CD14-positive monocyte (primary cell): ENCODE measurements around the gene MANF. TPM values are rescaled to one million over a fixed set of nuclear protein-coding genes. Genes with fewer than 3 reads are reported as not detected.

Source experiments
- DNase-seq, 3 donors: peaks; one replicate each; pipeline ENCODE4 v3.0.0-alpha.2; 2011 to 2022
- H2AFZ ChIP-seq: 2 replicates; pipeline ENCODE4 v1.6.0; 2012; ENCODE audit warnings: mild to moderate bottlenecking, low read depth, low read length, inconsistent platforms; ENCODE audit not compliant: insufficient read depth, poor library complexity, severe bottlenecking
- H3K27ac ChIP-seq, 2 donors: 1 replicate in 1 of 2; 2 replicates in 1 of 2; pipeline ENCODE4 v1.5.1; 2012 to 2013; ENCODE audit warnings: low read length in 2 of 2, control low read depth in 1 of 2, inconsistent platforms in 1 of 2, low read depth in 1 of 2, mild to moderate bottlenecking in 1 of 2
- H3K27me3 ChIP-seq, 2 donors: one replicate each; pipeline versions ENCODE4 v1.6.0 to v1.6.1; 2011 to 2013; ENCODE audit warnings: low read length in 2 of 2; ENCODE audit not compliant: control insufficient read depth in 2 of 2, insufficient read depth in 2 of 2
- H3K36me3 ChIP-seq, 2 donors: replicated peaks in 1 of 2; 1 replicate in 1 of 2; 2 replicates in 1 of 2; pipeline versions ENCODE4 v1.5.1 to v1.6.1; 2012 to 2013; ENCODE audit warnings: low read length in 2 of 2, control low read depth in 1 of 2, inconsistent platforms in 1 of 2, mild to moderate bottlenecking in 1 of 2; ENCODE audit not compliant: insufficient read depth in 2 of 2, control insufficient read depth in 1 of 2
- H3K4me1 ChIP-seq, 2 donors: 1 replicate in 1 of 2; 2 replicates in 1 of 2; pipeline versions ENCODE4 v1.5.1 to v1.6.1; 2012 to 2013; ENCODE audit warnings: low read length in 2 of 2, control low read depth in 1 of 2, inconsistent platforms in 1 of 2, mild to moderate bottlenecking in 1 of 2, moderate library complexity in 1 of 2; ENCODE audit not compliant: insufficient read depth in 2 of 2, control insufficient read depth in 1 of 2
- H3K4me2 ChIP-seq: replicated peaks from 2 replicates; pipeline ENCODE3; 2012; ENCODE audit warnings: low read length, moderate library complexity, mild to moderate bottlenecking; ENCODE audit not compliant: poor library complexity, severe bottlenecking; ENCODE audit errors: extremely low read depth
- H3K4me3 ChIP-seq, 3 experiments: fragments of 200-600 bp in 1 of 3; sonication (generic) in 1 of 3; replicated peaks in 1 of 3; 1 replicate in 2 of 3; 2 replicates in 1 of 3; pipeline ENCODE4 v1.5.1; 2011 to 2013; ENCODE audit warnings: low read length in 3 of 3, mild to moderate bottlenecking in 3 of 3, control low read depth in 2 of 3, low read depth in 2 of 3, inconsistent platforms in 1 of 3, moderate library complexity in 1 of 3
- H3K79me2 ChIP-seq: 2 replicates; pipeline ENCODE4 v1.6.0; 2012; ENCODE audit warnings: mild to moderate bottlenecking, control low read depth, inconsistent platforms, low read length, moderate library complexity; ENCODE audit not compliant: insufficient read depth
- H3K9ac ChIP-seq: 2 replicates; pipeline ENCODE4 v1.6.0; 2017; ENCODE audit warnings: low read length, mild to moderate bottlenecking; ENCODE audit not compliant: insufficient read depth, poor library complexity, severe bottlenecking
- H3K9me3 ChIP-seq, 2 donors: replicated peaks in 1 of 2; 1 replicate in 1 of 2; 2 replicates in 1 of 2; pipeline versions ENCODE4 v1.5.1 to v1.6.1; 2012 to 2013; ENCODE audit warnings: low read length in 2 of 2, control low read depth in 1 of 2; ENCODE audit not compliant: control insufficient read depth in 1 of 2, insufficient read depth in 1 of 2
- H4K20me1 ChIP-seq: 2 replicates; pipeline ENCODE4 v1.6.0; 2012; ENCODE audit warnings: mild to moderate bottlenecking, low read length, control low read depth, moderate library complexity; ENCODE audit not compliant: insufficient read depth
- H3K27ac Mint-ChIP-seq, 7 donors: one replicate each; pipeline ENCODE4 v1.8.0; 2020; ENCODE audit warnings: mild to moderate bottlenecking in 7 of 7, mixed read lengths in 7 of 7, moderate library complexity in 6 of 7, inconsistent platforms in 2 of 7
- H3K27me3 Mint-ChIP-seq, 3 donors: one replicate each; pipeline ENCODE4 v1.8.0; 2021 to 2022; ENCODE audit warnings: low read depth in 3 of 3, mild to moderate bottlenecking in 3 of 3, mixed read lengths in 3 of 3, moderate library complexity in 3 of 3, inconsistent platforms in 1 of 3
- H3K36me3 Mint-ChIP-seq, 2 donors: one replicate each; pipeline ENCODE4 v1.8.0; 2020; ENCODE audit warnings: mixed read lengths in 2 of 2, inconsistent platforms in 1 of 2, mild to moderate bottlenecking in 1 of 2
- H3K4me1 Mint-ChIP-seq: one replicate; pipeline ENCODE4 v1.8.0; 2020; ENCODE audit warnings: mild to moderate bottlenecking, mixed read lengths
- H3K4me3 Mint-ChIP-seq, 2 donors: one replicate each; pipeline ENCODE4 v1.8.0; 2020; ENCODE audit warnings: mild to moderate bottlenecking in 2 of 2, mixed read lengths in 2 of 2, moderate library complexity in 1 of 2
- H3K9me3 Mint-ChIP-seq, 7 donors: one replicate each; pipeline ENCODE4 v1.8.0; 2020 to 2022; ENCODE audit warnings: mixed read lengths in 7 of 7, mild to moderate bottlenecking in 6 of 7, moderate library complexity in 6 of 7, inconsistent platforms in 2 of 7
- WGBS: methylation state at CpG from one replicate; pipeline ENCODE4 v1.1.5; 2013; ENCODE audit warnings: missing lambda C conversion rate; ENCODE audit not compliant: insufficient coverage; 5-methylcytosine and 5-hydroxymethylcytosine counted together
- intact Hi-C, 2 donors: fragments of 100-400 bp; cut with micrococcal nuclease; formaldehyde crosslinking; loops; one replicate each; pipeline versions ENCODE4 v1.15.0 to v1.15.1; 2023
- polyA plus RNA-seq, 3 donors: library from polyadenylated mRNA; depleted of rRNA in 1 of 3; unstranded in 2 of 3; stranded (reverse) in 1 of 3; fragments of 300-500 nt in 2 of 3; fragments of >200 nt in 1 of 3; fragmentation: Illumina TruSeq in 2 of 3; gene quantifications; 1 replicate in 2 of 3; 2 replicates in 1 of 3; pipeline ENCODE4 v1.2.3, GENCODE V29; 2012 to 2021
- TF ChIP-seq, protein P1 (sequence below): fragments of 200-600 bp; IDR thresholded peaks from one replicate; pipeline ENCODE4 v1.8.0; 2022; ENCODE audit warnings: antibody characterized with exemption, mild to moderate bottlenecking

The MANF gene
- polyA plus RNA-seq, 3 donors, result 14.1 to 30.2 (median 23.6) TPM

DNA sequence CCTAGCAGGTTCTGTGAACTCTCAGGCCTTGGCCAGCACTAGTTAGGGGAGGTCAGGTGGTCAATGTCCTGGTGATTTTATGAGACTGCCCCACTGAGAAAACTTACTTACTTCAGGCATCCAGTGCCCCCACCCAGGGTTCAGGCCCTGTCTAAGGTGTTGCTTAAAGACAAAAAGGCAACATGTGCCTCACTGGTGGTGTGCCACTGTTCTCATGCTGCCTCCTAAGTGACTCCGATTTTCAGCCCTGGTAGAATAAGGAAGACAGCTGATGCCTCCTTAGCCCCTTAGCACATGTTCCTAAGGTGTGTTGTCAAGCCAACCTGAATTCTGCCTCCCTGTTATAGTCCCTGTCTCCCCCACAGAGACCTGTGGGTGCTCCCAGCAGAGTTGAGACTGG, 11.3 kb downstream of the MANF start:
- Mint-ChIP-seq H3K27ac (peak overlapping the region in 5 of 7 donors; percentile 57 to 76 (median 70)), H3K4me1 (peaks cover 45% of the 10 kb centered on the region), H3K27me3 (peaks cover 0 to 2% (median 0%) of the 10 kb centered on the region in 3 donors), H3K4me3 (no peak overlapping the region), H3K9me3 (peaks cover 0 to 3% (median 0%) of the 10 kb centered on the region in 7 donors), H3K36me3 (peaks cover 59 to 80% of the 10 kb centered on the region in 2 donors)
- TF ChIP-seq, protein P1, sequence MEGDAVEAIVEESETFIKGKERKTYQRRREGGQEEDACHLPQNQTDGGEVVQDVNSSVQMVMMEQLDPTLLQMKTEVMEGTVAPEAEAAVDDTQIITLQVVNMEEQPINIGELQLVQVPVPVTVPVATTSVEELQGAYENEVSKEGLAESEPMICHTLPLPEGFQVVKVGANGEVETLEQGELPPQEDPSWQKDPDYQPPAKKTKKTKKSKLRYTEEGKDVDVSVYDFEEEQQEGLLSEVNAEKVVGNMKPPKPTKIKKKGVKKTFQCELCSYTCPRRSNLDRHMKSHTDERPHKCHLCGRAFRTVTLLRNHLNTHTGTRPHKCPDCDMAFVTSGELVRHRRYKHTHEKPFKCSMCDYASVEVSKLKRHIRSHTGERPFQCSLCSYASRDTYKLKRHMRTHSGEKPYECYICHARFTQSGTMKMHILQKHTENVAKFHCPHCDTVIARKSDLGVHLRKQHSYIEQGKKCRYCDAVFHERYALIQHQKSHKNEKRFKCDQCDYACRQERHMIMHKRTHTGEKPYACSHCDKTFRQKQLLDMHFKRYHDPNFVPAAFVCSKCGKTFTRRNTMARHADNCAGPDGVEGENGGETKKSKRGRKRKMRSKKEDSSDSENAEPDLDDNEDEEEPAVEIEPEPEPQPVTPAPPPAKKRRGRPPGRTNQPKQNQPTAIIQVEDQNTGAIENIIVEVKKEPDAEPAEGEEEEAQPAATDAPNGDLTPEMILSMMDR, result no peak
- Histone ChIP-seq H4K20me1 (peaks cover 40% of the 10 kb centered on the region), H3K4me3 (no peak overlapping the region), H2AFZ (no peak overlapping the region), H3K27ac (peak overlapping the region in 1 of 2 donors; percentile 40), H3K79me2 (peaks cover 49% of the 10 kb centered on the region), H3K4me2 (no peak overlapping the region), H3K9ac (no peak overlapping the region), H3K36me3 (peaks cover 73 to 83% of the 10 kb centered on the region in 2 donors), H3K27me3 (no peaks in the 10 kb centered on the region), H3K4me1 (peaks cover 22 to 32% of the 10 kb centered on the region in 2 donors), H3K9me3 (no peaks in the 10 kb centered on the region)
- intact Hi-C loops, result loop anchor here in 1 of 2 donors (10.0 kb wide), 1 partner anchor 1042 kb away; the partner anchor contains the start of genes CYB561D2, NPRL2 and TMEM115
- 90% methylated on average over 1 of the region's 1 CpG for WGBS
- DNase-seq, result no peak

DNA sequence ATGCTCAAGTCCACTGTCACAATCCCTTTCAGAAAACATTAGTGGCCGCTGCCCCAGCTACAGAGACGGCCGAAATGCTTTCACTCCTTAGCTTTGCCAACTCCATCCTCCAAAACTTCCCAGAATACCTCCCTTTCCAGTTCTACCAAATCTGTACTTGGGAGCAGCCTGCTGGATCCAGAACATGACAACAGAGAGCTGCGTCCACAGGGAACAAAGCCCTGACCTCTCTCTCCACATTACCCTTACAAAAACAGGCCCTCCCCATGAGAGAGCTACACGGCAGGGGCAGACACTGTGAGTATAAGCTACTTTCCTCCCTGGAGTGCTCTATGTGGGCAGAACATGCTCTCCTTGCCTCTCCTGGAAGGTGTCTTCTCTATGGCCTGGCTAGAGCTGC, 12.3 kb downstream of the MANF start:
- 98% methylated on average over 4 of the region's 5 CpGs for WGBS
- Histone ChIP-seq H3K79me2 (peaks cover 40% of the 10 kb centered on the region), H3K4me3 (no peak overlapping the region), H3K27me3 (no peaks in the 10 kb centered on the region), H3K36me3 (peaks cover 73 to 83% of the 10 kb centered on the region in 2 donors), H3K9me3 (no peaks in the 10 kb centered on the region), H3K9ac (no peak overlapping the region), H3K27ac (no peak overlapping the region), H3K4me2 (no peak overlapping the region), H2AFZ (no peak overlapping the region), H3K4me1 (peaks cover 24 to 34% of the 10 kb centered on the region in 2 donors), H4K20me1 (peaks cover 40% of the 10 kb centered on the region)
- TF ChIP-seq, protein P1, result no peak
- H3K9me3 Mint-ChIP-seq, result peaks cover 0 to 3% (median 0%) of the 10 kb centered on the region in 7 donors
- peaks cover 0 to 2% (median 0%) of the 10 kb centered on the region in 3 donors for H3K27me3 Mint-ChIP-seq
- intact Hi-C loops, result loop anchor here in 1 of 2 donors (10.0 kb wide), 1 partner anchor 1043 kb away; the partner anchor contains the start of genes CYB561D2, NPRL2 and TMEM115
- no peak for DNase-seq
- H3K4me1 Mint-ChIP-seq, result peaks cover 49% of the 10 kb centered on the region
- no peak overlapping the region for H3K4me3 Mint-ChIP-seq
- H3K36me3 Mint-ChIP-seq, result peaks cover 63 to 83% of the 10 kb centered on the region in 2 donors
- peak overlapping the region in 5 of 7 donors; percentile 22 to 74 (median 56) for H3K27ac Mint-ChIP-seq
